NCI-H526 treated with DMSO at 0.1 percent for 48 hours (cell line): ENCODE results near the gene KIF16B.

Experiments used
- DNase-seq: peaks from one replicate; lab custom pipeline; 2025; lab: John Stamatoyannopoulos, UW

KIF16B gene

GRCh38 chr20:16352751-16353416 is 220.4 kb downstream of the KIF16B start:
- no peak for DNase-seq

DNA sequence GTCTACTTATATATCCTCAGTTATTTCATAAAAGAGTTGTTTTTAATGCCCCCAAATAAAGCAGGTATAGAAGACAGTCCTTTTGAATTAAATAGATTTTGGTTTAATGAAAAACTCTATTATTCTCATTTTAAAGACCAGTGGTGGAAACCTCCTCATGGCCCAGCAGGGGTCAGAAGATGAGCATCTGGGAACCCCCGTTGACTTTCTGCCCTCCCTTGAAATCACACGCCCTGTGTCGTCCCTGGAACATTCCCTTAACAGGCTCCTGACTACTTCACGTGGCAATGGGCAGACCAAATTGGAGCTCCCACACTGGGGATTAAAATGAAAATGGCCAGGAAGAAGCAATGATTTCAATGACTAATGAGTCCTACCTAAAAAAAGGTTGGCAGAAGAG is 220.9 kb downstream of the KIF16B start:
- DNase-seq = no peak

DNA sequence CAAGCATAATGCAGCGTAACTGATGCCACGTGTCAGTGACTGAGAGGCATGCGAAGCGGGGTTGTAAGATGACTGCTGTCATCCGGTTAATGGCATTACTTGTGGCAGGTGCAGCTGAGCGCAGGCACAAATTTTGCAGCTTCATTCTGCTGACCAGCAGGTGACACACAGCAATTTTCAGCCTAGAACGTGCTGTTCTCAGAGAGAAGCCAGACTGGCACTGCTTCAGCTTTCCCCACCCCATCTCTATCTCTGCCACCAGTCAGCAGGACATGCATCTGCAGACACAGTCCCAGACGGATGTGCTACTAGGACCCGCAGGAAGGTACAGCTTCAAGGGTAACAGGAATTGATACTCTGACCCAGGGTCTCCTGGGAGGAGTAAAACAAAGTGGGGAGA is 221.8 kb downstream of the KIF16B start:
- DNase-seq = no peak

DNA sequence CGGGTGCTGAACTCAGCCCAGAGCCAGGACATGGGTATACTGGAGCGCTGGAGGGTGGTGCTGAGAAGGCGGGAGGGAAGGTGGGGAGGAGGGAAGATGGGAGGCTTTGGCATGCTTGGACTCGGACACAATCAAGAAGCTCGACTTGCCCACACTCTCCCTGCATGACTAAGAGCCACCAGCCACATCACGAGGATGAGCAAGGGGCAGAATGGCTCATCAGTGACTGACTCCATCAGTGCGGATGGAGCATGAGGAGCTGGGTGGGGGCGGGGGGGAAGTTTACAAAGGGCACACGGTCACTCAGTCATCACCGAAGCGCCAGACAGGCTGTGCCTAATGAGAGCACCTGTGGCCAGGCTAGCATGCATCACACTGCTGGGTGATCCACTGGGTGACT is 222.8 kb downstream of the KIF16B start:
- no peak for DNase-seq

DNA sequence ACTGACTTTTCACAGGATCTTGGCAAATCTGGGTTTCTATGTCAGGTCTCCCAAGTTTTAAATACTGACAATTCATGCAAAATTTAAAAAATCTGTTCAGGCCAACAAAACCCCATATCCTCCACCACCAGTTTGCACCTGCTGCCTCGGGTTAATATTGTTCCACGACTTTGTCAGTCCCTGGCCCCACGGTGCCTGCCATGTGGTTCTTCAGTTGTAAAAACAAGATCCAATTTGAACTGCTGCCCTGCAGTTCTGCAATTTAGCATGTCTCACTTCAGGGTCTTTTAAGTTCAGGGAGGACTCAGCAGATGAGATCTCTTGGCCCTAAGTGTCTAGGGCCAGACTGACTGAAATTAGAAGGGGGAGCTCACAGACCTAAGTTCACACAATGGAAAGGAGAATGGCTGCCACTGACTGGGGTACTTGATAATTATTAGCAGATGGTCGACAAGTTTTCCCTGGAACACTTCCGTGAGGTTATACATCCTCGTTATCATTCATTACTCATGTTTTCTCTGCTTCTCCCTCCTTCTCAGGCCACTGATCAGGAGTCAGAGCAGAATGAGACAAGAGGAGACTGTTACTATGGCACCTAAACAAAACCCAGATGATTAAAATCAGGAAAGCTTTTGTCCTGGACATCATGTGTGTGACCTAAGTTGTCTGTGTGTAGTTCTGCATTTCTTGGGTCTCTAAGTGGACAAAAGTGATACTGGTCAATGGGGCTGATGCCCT is 223.6 kb downstream of the KIF16B start:
- no peak for DNase-seq

DNA sequence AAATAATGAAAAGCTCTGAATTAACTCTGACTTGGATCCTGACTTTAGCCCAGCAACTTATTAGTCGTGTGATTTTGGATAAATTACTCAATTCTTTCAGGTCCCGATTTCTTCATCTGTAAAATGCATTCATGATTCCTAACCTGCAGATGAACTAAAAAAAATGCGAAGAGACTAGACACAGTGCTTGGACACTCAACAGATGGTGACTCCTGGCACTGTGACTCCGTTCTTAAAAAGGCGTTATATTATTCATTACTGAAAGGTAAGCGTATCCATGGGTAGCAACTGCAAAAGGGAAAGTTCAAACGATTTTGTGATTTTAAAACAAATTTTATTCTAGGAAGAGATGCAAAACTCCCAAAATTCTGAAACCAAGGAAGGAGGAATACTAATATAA is 226.3 kb downstream of the KIF16B start:
- no peak for DNase-seq

- no peak for DNase-seq
Measured at GRCh38 chr20:16337707-16338106, 235.5 kb downstream of the KIF16B start.

DNA sequence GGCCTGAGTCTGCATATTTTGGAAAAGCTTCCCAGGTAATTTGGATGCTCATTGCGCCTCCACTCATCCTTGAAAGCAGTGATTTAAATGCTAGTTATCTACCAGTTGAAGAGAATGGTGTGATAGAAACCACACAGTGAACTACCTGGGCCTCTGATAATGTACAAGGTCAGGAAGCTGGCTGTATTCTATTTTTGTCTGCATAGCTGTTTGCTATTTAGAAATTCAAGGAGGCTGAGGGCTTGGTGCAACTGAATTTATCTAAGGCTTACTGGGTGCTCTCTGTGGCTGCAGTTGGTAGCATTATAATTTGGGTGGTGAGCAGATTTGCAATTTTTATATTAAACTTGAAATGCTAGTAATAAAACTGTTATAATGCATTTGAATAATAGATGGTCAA is 245.6 kb downstream of the KIF16B start:
- no peak for DNase-seq

DNA sequence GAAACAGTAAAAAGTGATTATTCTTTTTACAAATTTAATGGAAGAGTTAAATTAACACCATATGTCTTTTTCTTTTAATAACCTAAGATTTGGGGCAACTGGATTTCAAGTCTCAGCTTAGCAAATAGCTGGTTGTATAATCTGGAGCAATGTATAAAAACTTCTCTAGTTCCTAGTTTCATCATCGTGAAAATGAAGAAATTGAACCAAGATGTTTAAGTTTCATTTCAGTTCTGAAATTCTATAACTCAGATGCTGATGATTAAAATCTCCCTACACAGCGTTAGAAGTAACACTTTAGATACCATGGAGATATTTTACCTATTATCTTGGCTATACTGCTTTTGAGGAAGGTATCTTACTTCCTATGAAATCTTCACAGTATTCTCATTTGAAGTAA is 252.0 kb downstream of the KIF16B start:
- no peak for DNase-seq

GRCh38 chr20:16317445-16318362 is 255.5 kb downstream of the KIF16B start:
- DNase-seq = no peak

DNA sequence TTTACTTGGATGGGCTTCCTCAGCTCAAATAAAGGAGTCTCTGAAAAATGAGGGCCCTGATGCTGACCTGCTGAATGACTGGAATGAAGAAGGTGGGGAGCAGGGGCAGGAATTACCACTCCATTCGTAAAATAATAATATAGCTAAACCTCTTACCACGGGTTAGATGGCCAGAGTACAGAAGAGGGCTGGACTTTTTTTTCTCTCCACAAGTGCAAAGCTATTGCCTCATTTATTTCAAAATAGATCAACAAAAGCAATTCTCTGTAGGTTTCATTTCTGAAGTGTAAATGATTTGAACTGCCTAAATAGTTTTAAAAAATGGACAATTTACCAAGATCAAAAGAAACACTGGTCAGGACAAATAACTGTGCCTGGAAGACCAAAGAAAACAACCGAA is 256.7 kb downstream of the KIF16B start:
- no peak for DNase-seq

DNA sequence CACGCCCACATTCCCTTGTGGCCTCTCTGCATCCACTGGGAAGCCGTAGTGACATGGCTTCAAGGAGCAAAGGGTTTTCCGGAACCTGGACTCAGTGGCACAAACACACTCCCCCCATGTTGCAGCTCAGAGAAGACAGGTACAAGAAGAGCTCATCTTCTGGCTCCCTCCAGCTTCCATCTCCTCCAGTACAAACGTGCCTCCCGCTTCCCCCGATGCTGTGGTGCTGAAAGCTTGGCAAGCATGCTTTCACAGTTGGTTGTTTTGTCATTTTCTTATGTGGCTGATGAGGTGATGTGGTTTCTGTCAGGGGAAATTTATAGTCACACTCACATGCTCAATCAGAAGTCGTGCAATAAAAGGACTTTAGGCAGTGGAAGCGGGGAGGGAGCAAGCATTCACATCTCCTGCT is 258.5 kb downstream of the KIF16B start:
- DNase-seq = no peak

DNA sequence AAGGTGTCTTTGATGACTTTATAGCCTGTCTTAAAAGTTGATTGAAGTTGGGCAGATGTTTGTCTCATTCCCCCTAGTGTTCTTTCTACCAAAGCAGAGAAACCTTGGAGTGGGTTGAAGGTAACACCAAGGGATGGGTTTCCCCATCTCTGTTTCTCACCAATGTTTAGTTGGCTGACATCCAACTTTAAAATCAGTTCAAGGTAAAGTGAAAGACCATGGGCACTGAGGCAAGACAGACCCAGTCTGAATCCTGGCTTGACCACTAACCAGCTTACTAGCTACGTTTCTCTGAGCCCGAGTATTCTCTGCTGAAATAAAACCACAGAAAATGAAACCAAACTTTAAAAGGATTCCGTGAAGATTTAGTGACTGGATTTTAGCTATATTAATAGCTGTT is 258.9 kb downstream of the KIF16B start:
- no peak for DNase-seq

DNA sequence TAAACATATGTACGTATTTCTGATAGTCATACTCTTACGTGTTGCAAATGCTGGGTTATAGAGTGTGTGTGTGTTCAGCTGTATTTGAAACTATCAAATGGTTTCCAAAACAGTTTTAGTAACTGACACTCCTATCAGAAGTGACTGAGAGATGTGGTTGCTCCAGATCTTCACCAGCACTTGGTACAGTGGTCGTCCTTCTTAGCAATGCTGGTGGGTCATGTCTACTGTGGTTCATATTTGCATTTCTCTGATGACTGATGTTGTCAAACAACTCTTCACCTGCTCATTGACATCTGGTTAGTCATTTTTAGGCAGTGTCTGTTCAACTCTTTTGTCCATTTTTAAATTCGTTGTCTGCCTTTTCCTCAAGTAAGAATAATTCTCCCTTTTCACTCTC is 259.3 kb downstream of the KIF16B start:
- DNase-seq = no peak

- DNase-seq = no peak
Measured at GRCh38 chr20:16312998-16313397, 260.2 kb downstream of the KIF16B start.

DNA sequence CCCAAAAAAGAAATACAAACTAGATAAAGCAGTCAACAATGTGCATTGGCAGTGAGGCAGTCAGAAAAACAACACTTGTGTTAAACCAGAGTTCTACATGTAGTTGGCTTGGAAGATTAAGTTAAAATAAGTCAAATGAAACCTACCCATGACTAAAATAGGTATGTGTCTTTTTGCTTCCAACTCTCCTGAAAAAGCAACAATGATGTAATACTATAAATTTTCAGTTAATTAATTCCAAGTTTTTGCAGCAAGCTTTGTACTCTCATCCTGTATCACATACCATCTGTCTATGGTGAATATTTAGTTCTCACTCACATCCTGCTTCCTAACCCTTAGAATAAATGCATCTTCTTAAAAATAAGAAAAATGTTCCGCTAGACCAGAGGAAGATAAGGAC is 261.5 kb downstream of the KIF16B start:
- DNase-seq = no peak

DNA sequence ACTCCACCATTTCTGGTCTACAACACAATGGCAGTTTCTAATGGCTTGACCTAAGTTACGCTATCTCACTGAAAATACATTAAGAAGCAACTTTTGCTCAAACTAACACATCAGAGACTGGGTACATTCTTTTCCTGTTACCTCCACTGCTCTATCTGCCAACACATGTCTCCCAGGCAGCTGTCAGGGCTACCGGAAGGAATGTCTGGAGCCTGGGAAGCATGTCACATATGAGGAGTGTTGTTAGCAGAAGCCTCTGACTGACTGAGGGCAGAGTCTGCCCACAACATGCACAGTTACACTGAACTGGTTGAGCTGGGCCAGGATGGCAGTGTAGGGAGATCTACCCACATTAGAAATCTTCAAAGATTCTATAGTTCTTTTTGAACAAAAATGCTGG is 264.5 kb downstream of the KIF16B start:
- no peak for DNase-seq

- no peak for DNase-seq
Measured at GRCh38 chr20:16302818-16303217, 270.4 kb downstream of the KIF16B start.

GRCh38 chr20:16301986-16302385 is 271.3 kb downstream of the KIF16B start:
- DNase-seq = no peak

DNA sequence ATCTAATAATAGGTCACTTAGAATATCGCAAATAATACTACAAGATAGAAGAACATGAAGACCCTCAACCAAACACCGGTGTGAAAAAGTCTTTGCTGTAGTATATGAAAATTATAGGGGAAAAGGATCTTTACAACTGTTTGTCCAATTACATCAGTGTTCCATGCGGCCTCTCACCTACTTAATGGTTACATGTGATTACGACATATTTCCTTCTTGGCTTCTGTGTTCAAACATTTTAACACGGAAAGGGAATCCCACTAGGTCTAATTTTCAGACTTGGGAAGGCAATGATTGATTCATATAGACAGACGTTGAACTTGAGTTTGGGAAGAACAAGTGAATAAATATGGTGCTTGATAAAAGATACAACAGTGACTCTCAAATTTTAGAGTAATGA is 273.4 kb downstream of the KIF16B start:
- DNase-seq = no peak

GRCh38 chr20:16296931-16297330 is 276.3 kb downstream of the KIF16B start:
- DNase-seq = no peak

GRCh38 chr20:16295534-16295933 is 277.7 kb downstream of the KIF16B start:
- DNase-seq = no peak

DNA sequence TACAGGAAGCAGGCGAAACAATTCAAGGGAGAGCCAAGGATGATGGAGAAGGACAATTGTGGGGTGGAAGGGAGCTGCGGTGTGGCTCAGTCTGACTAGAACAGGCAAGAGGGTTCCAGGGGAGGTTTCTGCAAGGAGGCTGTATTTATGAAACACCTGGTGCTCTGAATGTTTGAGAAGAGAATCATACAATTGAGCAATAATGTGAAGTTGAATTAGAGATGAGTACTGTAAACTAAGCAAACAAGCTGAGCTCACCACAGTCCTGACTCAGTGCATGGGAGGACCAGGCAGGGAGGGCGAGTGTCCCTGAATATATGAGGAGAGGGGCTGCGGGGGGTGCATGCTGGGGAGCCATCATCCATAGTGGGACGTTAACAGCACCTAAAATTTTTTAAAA is 279.7 kb downstream of the KIF16B start:
- no peak for DNase-seq
